Testis (tissue), 2 donors: Measurements from ENCODE around the gene RDM1.

ENCODE experiments used
- CTCF ChIP-seq, 3 experiments: fragments of 450-650 bp in 2 of 3; fragments of 200-600 bp in 1 of 3; sonication (generic) in 1 of 3; IDR thresholded peaks; one replicate each; pipeline ENCODE4 v1.5.1; 2016 to 2019; ENCODE audit warnings: antibody characterized with exemption in 3 of 3, mild to moderate bottlenecking in 2 of 3, moderate library complexity in 1 of 3
- POLR2A ChIP-seq: fragments of 450-650 bp; IDR thresholded peaks from one replicate; pipeline ENCODE4 v1.6.1; 2017; ENCODE audit warnings: antibody characterized with exemption, mild to moderate bottlenecking, moderate library complexity

- no peak for TF ChIP-seq CTCF (IDR thresholded peaks at IDR 0.05)
- no peak for TF ChIP-seq POLR2A
Observed at GRCh38 chr17:35972066-35972465, 41.5 kb upstream of the RDM1 start.
